Ascending aorta (tissue), 2 donors: ENCODE data around the gene LPO. TPM values are rescaled to one million over a fixed set of nuclear protein-coding genes. Genes with fewer than 3 reads are reported as not detected.

Source experiments
- DNase-seq, 2 donors: peaks; one replicate each; pipeline ENCODE4 v3.0.0-alpha.2; 2019; ENCODE audit warnings: low spot score in 2 of 2
- H3K27ac ChIP-seq, 2 donors: fragments of 200-600 bp; sonication (generic); one replicate each; pipeline ENCODE4 v1.5.1; 2016 to 2017; ENCODE audit warnings: mild to moderate bottlenecking in 1 of 2
- H3K27me3 ChIP-seq: fragments of 200-600 bp; sonication (generic); one replicate; pipeline ENCODE4 v1.5.1; 2017
- H3K36me3 ChIP-seq, 2 donors: fragments of 200-600 bp; sonication (generic); one replicate each; pipeline ENCODE4 v1.5.1; 2016
- H3K4me1 ChIP-seq, 2 donors: fragments of 200-600 bp; sonication (generic); one replicate each; pipeline ENCODE4 v1.5.1; 2016 to 2017; ENCODE audit warnings: mild to moderate bottlenecking in 1 of 2
- H3K4me3 ChIP-seq, 2 donors: fragments of 200-600 bp; sonication (generic); one replicate each; pipeline ENCODE4 v1.5.1; 2016 to 2017; ENCODE audit warnings: mild to moderate bottlenecking in 1 of 2
- H3K9me3 ChIP-seq, 2 donors: fragments of 200-600 bp; sonication (generic); one replicate each; pipeline ENCODE4 v1.5.1; 2016
- CTCF ChIP-seq, 3 experiments: fragments of 200-600 bp in 2 of 3; fragments of 450-650 bp in 1 of 3; sonication (generic) in 2 of 3; IDR thresholded peaks; one replicate each; pipeline ENCODE4 v1.5.1; 2016 to 2019; ENCODE audit warnings: antibody characterized with exemption in 3 of 3, mild to moderate bottlenecking in 1 of 3, moderate library complexity in 1 of 3
- intact Hi-C: fragments of 100-400 bp; cut with DNase I; formaldehyde crosslinking; loops from one replicate; pipeline ENCODE4 v1.15.1; 2023
- total RNA-seq: library from RNA; depleted of rRNA; stranded (reverse); fragments of >200 nt; gene quantifications from one replicate; pipeline ENCODE4 v1.1.0, GENCODE V29; 2016

Gene LPO
- total RNA-seq, 1 donor from 2014 or later = not detected

DNA sequence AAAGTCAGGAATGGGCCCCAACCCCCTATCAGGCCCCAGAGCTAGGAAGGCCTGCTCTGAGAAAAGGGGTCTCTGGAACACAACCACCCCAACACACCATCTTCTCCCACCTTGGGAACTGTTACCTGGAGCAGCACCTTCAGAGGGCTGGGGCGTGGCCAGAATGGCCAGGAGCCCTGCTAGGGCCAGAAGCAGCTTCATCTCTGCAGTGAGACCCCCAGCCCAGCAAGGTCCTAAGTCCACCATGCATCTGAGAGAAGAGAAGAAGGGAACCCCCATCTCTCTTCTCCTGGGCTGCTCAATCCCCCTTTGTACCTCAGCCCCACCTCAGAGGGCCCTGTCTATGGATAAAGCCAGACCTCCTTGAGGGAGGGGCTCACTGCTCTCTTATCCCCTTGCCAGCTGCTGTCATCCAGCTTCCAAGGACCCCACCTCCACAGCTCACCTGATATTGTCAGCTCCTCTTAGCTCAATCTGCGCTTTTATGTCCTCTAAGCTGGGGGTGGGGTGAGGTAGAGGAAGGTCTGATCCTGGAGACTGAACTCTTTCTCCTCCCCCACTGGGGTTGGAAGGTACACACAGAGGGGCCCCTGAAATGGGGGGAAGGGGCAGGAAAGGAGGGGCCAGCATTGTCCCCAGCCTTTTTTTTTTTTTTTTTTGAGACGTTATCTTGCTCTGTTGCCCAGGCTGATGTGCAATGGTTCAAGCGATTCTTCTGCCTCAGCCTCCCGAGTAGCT, 42.3 kb downstream of the LPO start, which contains the start of gene MPO:
MPO (minus strand) TSS at position 456 of the 738 bp plus-strand sequence; CDS start at position 279, 177 bp downstream.
- Histone ChIP-seq H3K27ac (no peak within 1 kb of the TSS), H3K4me3 (no peak within 1 kb of the TSS), H3K4me1 (no peaks in the 10 kb centered on the region), H3K27me3 (no peaks in the 10 kb centered on the region), H3K9me3 (no peaks in the 10 kb centered on the region), H3K36me3 (no peaks in the 10 kb centered on the region)
- DNase-seq = no peak
- intact Hi-C loops = no loop called here
- no peak for TF ChIP-seq CTCF (IDR thresholded peaks at IDR 0.05)

DNA sequence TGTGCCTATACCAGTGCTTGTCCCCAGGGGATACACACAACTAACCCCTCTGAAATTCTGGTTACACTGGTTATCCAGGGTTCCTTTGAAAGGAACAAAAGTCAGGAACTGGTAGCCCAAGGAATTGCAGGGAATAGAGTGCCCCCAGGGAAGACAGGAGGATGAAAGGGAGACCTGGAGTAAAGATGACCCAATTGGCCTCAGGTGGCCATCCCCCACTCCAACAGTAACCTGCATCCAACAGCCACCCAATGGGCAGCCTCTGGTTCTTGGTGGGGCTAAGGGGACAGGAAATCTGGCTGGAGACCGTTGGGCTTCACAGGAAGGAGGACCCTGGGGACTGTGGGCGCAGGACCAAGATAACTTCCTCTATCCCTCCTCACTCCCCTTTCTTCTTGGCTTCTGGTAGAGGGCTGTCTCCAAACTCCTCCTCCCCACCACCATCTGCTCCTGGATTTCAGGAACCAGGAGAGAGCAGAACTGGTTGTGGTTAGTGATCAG, 43.2 kb downstream of the LPO start:
- H3K9me3 ChIP-seq = no peaks in the 10 kb centered on the region
- intact Hi-C loops = no loop called here
- no peaks in the 10 kb centered on the region for H3K4me1 ChIP-seq
- H3K27ac ChIP-seq = no peak overlapping the region
- TF ChIP-seq CTCF (IDR thresholded peaks at IDR 0.05) = no peak
- DNase-seq = no peak
- H3K27me3 ChIP-seq = no peaks in the 10 kb centered on the region
- no peak overlapping the region for H3K4me3 ChIP-seq
- H3K36me3 ChIP-seq = no peaks in the 10 kb centered on the region

DNA sequence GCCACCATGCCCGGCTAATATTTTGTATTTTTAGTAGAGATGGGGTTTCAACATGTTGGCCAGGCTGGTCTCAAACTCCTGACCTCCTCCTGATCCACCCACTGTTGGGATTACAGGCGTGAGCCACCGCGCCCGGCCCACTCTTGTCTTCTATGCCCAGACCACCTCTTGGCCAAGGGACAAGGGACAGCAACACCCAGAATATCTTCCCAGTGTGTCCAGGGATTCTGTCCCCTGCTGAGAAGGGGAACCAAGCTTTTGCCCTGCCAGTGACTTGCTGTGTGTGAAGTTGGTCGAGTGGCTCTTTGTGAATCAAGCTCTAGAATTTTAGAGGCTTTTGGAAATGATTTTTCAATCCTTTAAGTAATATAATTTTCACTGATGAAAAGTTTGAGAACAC, 44.1 kb downstream of the LPO start:
- Histone ChIP-seq H3K27ac (no peak overlapping the region), H3K4me1 (no peaks in the 10 kb centered on the region), H3K9me3 (no peaks in the 10 kb centered on the region), H3K27me3 (no peaks in the 10 kb centered on the region), H3K4me3 (no peak overlapping the region), H3K36me3 (no peaks in the 10 kb centered on the region)
- DNase-seq = no peak
- intact Hi-C loops = no loop called here
- no peak for TF ChIP-seq CTCF (IDR thresholded peaks at IDR 0.05)

DNA sequence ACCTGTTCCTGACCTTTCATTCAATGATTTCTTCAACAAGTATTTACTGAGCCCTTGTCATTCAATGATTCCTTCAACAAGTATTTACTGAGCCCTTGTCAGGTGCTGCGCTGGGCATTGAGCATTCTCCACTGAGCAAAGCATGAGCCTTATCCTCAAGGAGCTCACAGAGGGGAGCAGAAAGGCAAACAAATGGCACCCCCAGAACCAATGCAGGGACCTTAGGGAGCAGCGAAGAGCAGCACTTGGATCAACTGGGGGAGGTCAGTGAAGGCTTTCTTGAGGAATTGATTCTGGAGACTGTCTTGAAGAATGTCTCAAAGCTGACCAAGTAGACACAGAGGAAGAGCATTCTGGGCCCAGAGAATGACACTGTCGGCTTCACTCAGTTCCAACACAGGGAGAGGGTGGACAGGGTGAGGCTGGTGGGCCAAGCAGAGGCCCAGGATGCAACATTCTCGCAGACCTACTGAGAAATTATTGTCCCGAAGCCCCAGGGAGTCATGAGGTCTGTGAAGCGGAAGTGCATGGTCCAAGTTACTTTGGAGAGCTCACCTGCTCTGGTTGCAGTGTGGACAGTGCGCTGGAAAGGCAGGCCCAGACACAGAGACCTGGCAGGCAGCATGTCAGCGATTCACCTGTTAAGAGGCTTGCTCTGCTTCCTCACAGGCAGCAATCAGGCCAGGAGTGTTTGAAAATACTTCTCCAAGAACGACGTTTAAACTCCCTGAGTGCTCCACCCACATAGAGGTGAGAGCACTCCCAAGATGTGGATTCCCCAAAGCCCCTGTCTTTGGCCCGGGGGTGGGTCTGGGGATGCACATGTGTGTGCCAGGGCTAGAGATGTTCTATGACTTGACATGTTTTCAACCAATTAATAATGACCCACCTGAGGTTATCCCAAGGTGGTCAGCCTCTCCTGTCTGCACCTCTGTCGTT, 45.6 kb downstream of the LPO start:
- no peak for TF ChIP-seq CTCF (IDR thresholded peaks at IDR 0.05)
- Histone ChIP-seq H3K27me3 (no peaks in the 10 kb centered on the region), H3K9me3 (no peaks in the 10 kb centered on the region), H3K36me3 (no peaks in the 10 kb centered on the region), H3K4me1 (no peaks in the 10 kb centered on the region), H3K27ac (no peak overlapping the region), H3K4me3 (no peak overlapping the region)
- intact Hi-C loops = no loop called here
- DNase-seq = no peak

DNA sequence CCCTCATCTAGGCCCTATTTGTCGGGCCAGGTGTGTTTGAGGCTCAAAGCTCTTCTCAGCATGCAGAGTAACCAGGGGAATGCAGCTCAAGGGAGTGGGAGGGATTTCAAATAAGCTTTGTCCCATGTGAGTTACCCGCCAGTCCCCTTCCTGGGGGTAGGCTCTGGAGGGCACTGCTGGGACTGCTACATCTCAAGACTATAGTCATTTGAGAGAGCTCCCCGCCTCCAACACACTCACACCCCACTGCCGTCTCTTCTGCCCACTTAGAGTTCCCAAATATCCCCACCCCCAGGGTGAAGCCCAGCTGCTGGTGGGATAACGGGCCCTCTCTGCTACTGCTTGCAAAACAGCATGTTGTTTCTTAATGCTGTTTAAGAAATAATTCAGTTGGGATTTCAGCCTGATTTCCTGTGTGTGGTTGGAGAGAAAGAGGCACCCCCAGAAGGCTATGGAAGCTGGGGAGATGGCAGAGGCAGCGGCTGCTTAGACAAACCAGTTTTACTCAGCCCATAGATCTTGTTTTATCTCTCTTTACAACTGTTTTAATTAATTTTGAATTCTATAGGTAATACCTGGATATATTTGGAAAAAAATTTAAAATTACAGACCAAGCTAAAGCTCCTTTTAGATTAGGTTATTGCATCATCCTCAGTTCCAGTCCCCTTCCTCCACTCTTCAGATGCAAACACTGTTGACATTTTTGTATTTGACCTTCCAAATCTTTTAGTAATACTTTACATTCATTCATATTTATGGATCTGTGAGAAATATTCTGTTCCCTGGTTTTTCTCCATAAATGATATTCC, 46.4 kb downstream of the LPO start:
- DNase-seq = no peak
- no peaks in the 10 kb centered on the region for H3K4me1 ChIP-seq
- TF ChIP-seq CTCF (IDR thresholded peaks at IDR 0.05) = no peak
- H3K27ac ChIP-seq = no peak overlapping the region
- no peaks in the 10 kb centered on the region for H3K27me3 ChIP-seq
- no peak overlapping the region for H3K4me3 ChIP-seq
- intact Hi-C loops = no loop called here
- H3K36me3 ChIP-seq = no peaks in the 10 kb centered on the region
- no peaks in the 10 kb centered on the region for H3K9me3 ChIP-seq
